Prostate gland (tissue), 2 donors: ENCODE data around the gene AK9.

Experiments used
- POLR2A ChIP-seq: fragments of 450-650 bp; IDR thresholded peaks from one replicate; pipeline ENCODE4 v1.6.1; 2016; ENCODE audit warnings: antibody characterized with exemption, mild to moderate bottlenecking
- POLR2AphosphoS5 ChIP-seq: sonication (generic); formaldehyde crosslinking; IDR thresholded peaks from one replicate; pipeline ENCODE4 v1.6.1; 2017; ENCODE audit warnings: antibody characterized with exemption
- TF ChIP-seq, protein P1 (sequence below), 4 experiments: fragments of 200-600 bp in 2 of 4; fragments of 450-650 bp in 2 of 4; sonication (generic) in 2 of 4; IDR thresholded peaks; 1 replicate in 3 of 4; 2 replicates in 1 of 4; pipeline ENCODE4 v1.5.1; 2016 to 2019; ENCODE audit warnings: antibody characterized with exemption in 4 of 4, mild to moderate bottlenecking in 2 of 4, moderate library complexity in 2 of 4

DNA sequence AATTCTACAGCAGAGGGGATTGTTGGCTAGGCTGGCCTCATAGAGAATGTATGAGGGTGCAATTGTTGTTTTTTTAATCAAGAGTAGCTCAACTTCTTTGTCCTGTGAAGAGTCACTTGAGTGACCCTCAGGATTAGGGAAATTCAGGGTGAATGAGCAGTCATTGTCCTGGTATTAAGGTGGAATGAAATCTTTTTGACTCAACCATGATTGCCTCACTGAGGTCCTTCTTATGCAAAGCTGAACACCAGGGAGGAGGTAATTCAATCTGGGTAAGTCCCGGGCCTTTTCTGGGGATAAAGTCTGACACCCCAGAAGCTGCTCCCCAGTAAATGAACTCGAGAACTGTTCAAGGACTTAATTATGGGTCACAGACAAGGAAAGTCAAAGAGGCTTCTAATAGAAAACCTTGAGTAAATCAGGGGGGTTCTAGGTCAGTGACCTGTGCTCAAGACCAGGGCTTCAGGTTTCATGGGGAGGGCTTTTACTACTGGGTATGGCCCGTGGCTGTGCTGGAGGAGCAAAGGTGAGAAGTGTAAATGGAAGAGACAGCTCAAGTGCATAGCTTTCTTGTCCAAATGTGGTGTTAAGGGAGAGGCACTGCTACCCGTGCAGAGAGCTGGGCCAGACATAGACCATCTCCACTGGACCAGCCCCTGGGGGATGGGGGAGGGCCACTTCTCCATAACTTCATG lies 182.7 kb downstream of the AK9 start:
- TF ChIP-seq, protein P1, sequence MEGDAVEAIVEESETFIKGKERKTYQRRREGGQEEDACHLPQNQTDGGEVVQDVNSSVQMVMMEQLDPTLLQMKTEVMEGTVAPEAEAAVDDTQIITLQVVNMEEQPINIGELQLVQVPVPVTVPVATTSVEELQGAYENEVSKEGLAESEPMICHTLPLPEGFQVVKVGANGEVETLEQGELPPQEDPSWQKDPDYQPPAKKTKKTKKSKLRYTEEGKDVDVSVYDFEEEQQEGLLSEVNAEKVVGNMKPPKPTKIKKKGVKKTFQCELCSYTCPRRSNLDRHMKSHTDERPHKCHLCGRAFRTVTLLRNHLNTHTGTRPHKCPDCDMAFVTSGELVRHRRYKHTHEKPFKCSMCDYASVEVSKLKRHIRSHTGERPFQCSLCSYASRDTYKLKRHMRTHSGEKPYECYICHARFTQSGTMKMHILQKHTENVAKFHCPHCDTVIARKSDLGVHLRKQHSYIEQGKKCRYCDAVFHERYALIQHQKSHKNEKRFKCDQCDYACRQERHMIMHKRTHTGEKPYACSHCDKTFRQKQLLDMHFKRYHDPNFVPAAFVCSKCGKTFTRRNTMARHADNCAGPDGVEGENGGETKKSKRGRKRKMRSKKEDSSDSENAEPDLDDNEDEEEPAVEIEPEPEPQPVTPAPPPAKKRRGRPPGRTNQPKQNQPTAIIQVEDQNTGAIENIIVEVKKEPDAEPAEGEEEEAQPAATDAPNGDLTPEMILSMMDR (IDR thresholded peaks at IDR 0.05) = no peak
- TF ChIP-seq POLR2A (no peak), POLR2AphosphoS5 (no peak)
